A673 (cell line): ENCODE results near the gene ABCA7. TPM values are rescaled to one million over a fixed set of nuclear protein-coding genes. Genes with fewer than 3 reads are reported as not detected.

Experiments
- BruUV-seq: library from RNA; stranded (reverse); fragments of 400-500 nt; replicated peaks from 2 replicates; lab custom pipeline; 2021; lab: Mats Ljungman, UMichigan
- CTCF ChIA-PET: fragments of 300-600 bp; sonication (Branson Sonifier 250); formaldehyde crosslinking; loops from one replicate; lab custom pipeline; 2022; ENCODE audit warnings: antibody characterized with exemption; lab: Charles Lee
- POLR2A ChIA-PET: fragments of 300-600 bp; sonication (Branson Sonifier 250); formaldehyde crosslinking; loops from one replicate; lab custom pipeline; 2022; ENCODE audit warnings: antibody characterized with exemption; ENCODE audit not compliant: low non-redundant PET; lab: Charles Lee
- DNase-seq: peaks from one replicate; pipeline ENCODE4 v3.0.0-alpha.2; 2015; ENCODE audit warnings: low spot score
- H3K27ac ChIP-seq: fragments of 200-600 bp; sonication (generic); 2 replicates; pipeline ENCODE4 v1.5.1; 2016; ENCODE audit warnings: mixed run types, low read depth, mild to moderate bottlenecking, mixed read lengths, antibody characterized with exemption, low read length; ENCODE audit not compliant: poor library complexity, severe bottlenecking
- H3K27me3 ChIP-seq: fragments of 200-600 bp; sonication (generic); replicated peaks from 2 replicates; pipeline ENCODE4 v1.6.1; 2017; ENCODE audit warnings: mixed run types, low read depth, mild to moderate bottlenecking, mixed read lengths, antibody characterized with exemption, low read length; ENCODE audit not compliant: insufficient read depth, poor library complexity
- H3K36me3 ChIP-seq: fragments of 200-600 bp; sonication (generic); 2 replicates; pipeline ENCODE4 v1.6.1; 2016; ENCODE audit warnings: mixed run types, mild to moderate bottlenecking, mixed read lengths, antibody characterized with exemption, low read length; ENCODE audit not compliant: insufficient read depth, poor library complexity, severe bottlenecking
- H3K4me1 ChIP-seq: fragments of 200-600 bp; sonication (generic); 2 replicates; pipeline ENCODE4 v1.6.1; 2017; ENCODE audit warnings: mixed run types, mild to moderate bottlenecking, mixed read lengths, antibody characterized with exemption, low read length; ENCODE audit not compliant: insufficient read depth, poor library complexity, severe bottlenecking
- H3K4me3 ChIP-seq: fragments of 200-600 bp; sonication (generic); 2 replicates; pipeline ENCODE4 v1.5.1; 2016; ENCODE audit warnings: low read depth, mixed run types, mild to moderate bottlenecking, mixed read lengths, low read length; ENCODE audit not compliant: poor library complexity, severe bottlenecking
- H3K9me3 ChIP-seq: fragments of 200-600 bp; sonication (generic); 2 replicates; pipeline ENCODE4 v1.6.1; 2016; ENCODE audit warnings: mixed run types, low read depth, mild to moderate bottlenecking, mixed read lengths, antibody characterized with exemption, low read length; ENCODE audit not compliant: poor library complexity, severe bottlenecking
- CTCF ChIP-seq: fragments of 300-800, 200-600 bp; sonication (generic); conservative IDR thresholded peaks from 2 replicates; pipeline ENCODE4 v1.5.1; 2017; ENCODE audit warnings: low read depth, mild to moderate bottlenecking, antibody characterized with exemption, low read length, moderate library complexity, mixed read lengths
- EZH2 ChIP-seq: fragments of 200-600 bp; sonication (generic); IDR thresholded peaks from 2 replicates; pipeline ENCODE4 v1.6.1; 2017; ENCODE audit warnings: borderline replicate concordance, low read depth, mild to moderate bottlenecking, mixed read lengths, antibody characterized with exemption, low read length; ENCODE audit not compliant: poor library complexity, severe bottlenecking
- intact Hi-C: fragments of 100-400 bp; cut with micrococcal nuclease; formaldehyde crosslinking; loops from one replicate; pipeline ENCODE4 v1.10.0; 2022; ENCODE audit not compliant: unreplicated experiment
- total RNA-seq: library from RNA; stranded (reverse); gene quantifications from 2 replicates; pipeline ENCODE4 v1.2.3, GENCODE V29; 2021

ABCA7 gene
- total RNA-seq, 1 experiment from 2014 or later, result 12.0 TPM

- POLR2A ChIA-PET, result interaction anchor here (0.6 to 0.9 kb wide), 4 partner anchors 22 to 1023 kb away, joined by 3 to 6 read pairs (median 4); no protein-coding TSS in a partner anchor
- BruUV-seq, result no TSS peak
- CTCF ChIA-PET, result interaction anchor here (0.6 to 1.6 kb wide), 5 partner anchors 10 to 170 kb away, joined by 3 to 6 read pairs (median 4); no protein-coding TSS in a partner anchor
- TF ChIP-seq CTCF, result no peak
- no peak for TF ChIP-seq EZH2
- peaks cover 7% of the 10 kb centered on the region for H3K27me3 ChIP-seq
- H3K4me1 ChIP-seq, result peaks cover 15% of the 10 kb centered on the region
- peak overlapping the region; percentile 47 for H3K4me3 ChIP-seq
- H3K9me3 ChIP-seq, result no peaks in the 10 kb centered on the region
- H3K27ac ChIP-seq, result peak overlapping the region; percentile 63
- no peaks in the 10 kb centered on the region for H3K36me3 ChIP-seq
- intact Hi-C loops, result no loop called here
- DNase-seq, result peak; percentile 92
These were observed 34.8 kb downstream of the ABCA7 start for GRCh38 chr19:1074544-1075283.

- H3K9me3 ChIP-seq, result no peaks in the 10 kb centered on the region
- ChIA-PET POLR2A (no interaction called here), CTCF (no interaction called here)
- H3K4me1 ChIP-seq, result peaks cover 10% of the 10 kb centered on the region
- TF ChIP-seq CTCF (no peak), EZH2 (no peak)
- intact Hi-C loops, result no loop called here
- peak overlapping the region; percentile 30 for H3K27ac ChIP-seq
- H3K27me3 ChIP-seq, result peaks cover 2% of the 10 kb centered on the region
- BruUV-seq, result no TSS peak
- H3K36me3 ChIP-seq, result no peaks in the 10 kb centered on the region
- H3K4me3 ChIP-seq, result no peak overlapping the region
- DNase-seq, result no peak
These were observed 36.1 kb downstream of the ABCA7 start for GRCh38 chr19:1076046-1076386.

GRCh38 chr19:1076951-1077350, 37.0 kb downstream of the ABCA7 start:
- CTCF ChIA-PET, result no interaction called here

More at GRCh38 chr19:1076951-1077350, 37.0 kb downstream of the ABCA7 start:
- Histone ChIP-seq H3K9me3 (no peaks in the 10 kb centered on the region), H3K4me3 (no peak overlapping the region), H3K36me3 (no peaks in the 10 kb centered on the region), H3K4me1 (peaks cover 6% of the 10 kb centered on the region), H3K27ac (no peak overlapping the region), H3K27me3 (no peaks in the 10 kb centered on the region)
- BruUV-seq, result no TSS peak
- no peak for DNase-seq
- TF ChIP-seq EZH2 (no peak), CTCF (no peak)
- intact Hi-C loops, result no loop called here
- POLR2A ChIA-PET, result no interaction called here
